ENCODE data around the gene LAYN. TPM values are rescaled to one million over a fixed set of nuclear protein-coding genes. Genes with fewer than 3 reads are reported as not detected.

LAYN gene
- total and polyA plus RNA-seq, 2 experiments from 2014 or later, result 118 to 121 TPM

DNA sequence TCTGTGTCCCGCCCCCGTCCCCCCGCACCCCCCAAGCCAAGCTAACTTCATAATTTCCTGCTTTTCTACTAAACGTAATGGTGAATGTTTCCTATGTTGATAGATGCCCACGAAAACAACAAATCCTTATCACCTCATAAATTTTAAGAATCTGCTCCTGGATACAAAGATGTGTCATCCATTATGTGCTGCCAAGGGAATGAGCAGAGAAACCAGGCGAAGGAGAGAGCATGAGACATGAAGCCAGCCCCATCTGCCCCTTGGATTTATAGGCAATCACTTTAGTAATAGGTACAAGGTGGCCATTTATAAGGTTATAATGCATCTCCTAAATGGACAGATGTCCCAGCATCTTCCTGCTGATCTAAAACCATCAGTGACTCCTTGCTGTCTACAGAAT lies 30.3 kb downstream of the LAYN start:
- in situ Hi-C loops (cut with MboI), result loop anchor here (10.0 kb wide), 1 partner anchor 64 kb away; no protein-coding TSS in a partner anchor
- DNase-seq, result peak; percentile 71

DNA sequence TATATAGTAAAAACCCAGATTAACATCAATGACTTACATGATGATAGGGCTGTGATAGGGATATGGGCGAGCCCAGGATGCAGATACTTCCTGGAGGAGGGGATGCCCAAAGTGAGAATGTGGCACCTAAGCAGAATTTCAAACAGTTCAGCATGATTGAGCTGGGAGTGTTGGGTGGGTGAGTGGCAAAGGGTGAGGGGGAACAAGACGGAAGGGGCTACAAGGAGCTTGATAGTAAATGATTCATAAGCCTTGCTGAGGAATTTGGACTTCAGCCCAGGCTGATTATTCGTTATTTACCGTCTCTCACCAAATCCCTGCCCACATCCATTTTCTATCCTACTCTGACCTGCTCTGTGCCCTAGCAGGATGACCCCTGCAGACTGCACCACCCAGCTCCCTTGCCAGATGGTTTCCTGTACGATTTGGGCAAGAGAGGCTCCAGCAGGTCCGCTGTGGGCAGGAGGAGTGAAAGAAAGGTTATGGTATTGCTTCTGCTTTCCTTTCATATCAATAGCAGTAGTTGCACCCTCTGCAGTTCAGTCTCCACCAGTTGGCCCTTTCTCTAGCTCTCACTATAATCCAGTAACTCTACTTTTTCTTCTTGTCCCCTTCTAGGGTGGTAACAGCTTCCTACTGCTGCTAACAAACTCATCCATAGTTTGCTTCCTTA lies 31.4 kb downstream of the LAYN start:
- Histone ChIP-seq H3F3A (ENCODE audit: insufficient read depth) (no peaks in the 10 kb centered on the region; the same call in 1 of the 2 replicates), H3K27ac (no peak overlapping the region), H4K20me1 (ENCODE audit: insufficient read depth) (no peaks in the 10 kb centered on the region), H2AFZ (no peak overlapping the region), H3K4me1 (ENCODE audit: insufficient read depth) (peaks cover 39% of the 10 kb centered on the region), H3K4me2 (ENCODE audit: unreplicated experiment) (no peak overlapping the region), H3K27me3 (replicated peaks; ENCODE audit: insufficient read depth) (no peaks in the 10 kb centered on the region), H3K9me3 (ENCODE audit: low read depth) (no peaks in the 10 kb centered on the region), H3K79me2 (ENCODE audit: insufficient read depth) (no peaks in the 10 kb centered on the region), H3K4me3 (no peak overlapping the region), H3K36me3 (ENCODE audit: low read depth) (no peaks in the 10 kb centered on the region), H3K9ac (no peak overlapping the region), H3K9me2 (ENCODE audit: insufficient read depth) (no peaks in the 10 kb centered on the region)
- WGBS, 2 experiments (ENCODE audit: low coverage in 1 of 2, low lambda C conversion rate in 2 of 2, missing lambda C conversion rate in 2 of 2), result 31 to 37% methylated on average over 5 to 6 of the region's 6 CpGs
- TF ChIP-seq EZH2phosphoT487 (IDR thresholded peaks at IDR 0.05; ENCODE audit: insufficient read depth, low read depth) (no peak), EZH2 (IDR thresholded peaks at IDR 0.05; ENCODE audit: insufficient read depth, poor library complexity, severe bottlenecking) (no peak)
- in situ Hi-C loops (cut with MboI), result loop anchor here (10.0 kb wide), 1 partner anchor 63 kb away; no protein-coding TSS in a partner anchor
- peak; percentile 57 for DNase-seq

More for the DNA sequence above, 30.3 kb downstream of the LAYN start:
- no peaks in the 10 kb centered on the region for H4K20me1 ChIP-seq (ENCODE audit: insufficient read depth)
- H2AFZ ChIP-seq, result peak overlapping the region; percentile 45; the same call in 1 of the 2 replicates
- H3K36me3 ChIP-seq (ENCODE audit: low read depth), result no peaks in the 10 kb centered on the region
- 11 to 12% methylated on average over 6 of the region's 6 CpGs for WGBS, 2 experiments (ENCODE audit: low coverage in 1 of 2, low lambda C conversion rate in 2 of 2, missing lambda C conversion rate in 2 of 2)
- H3F3A ChIP-seq (ENCODE audit: insufficient read depth), result no peaks in the 10 kb centered on the region; the same call in 1 of the 2 replicates
- no peaks in the 10 kb centered on the region for H3K79me2 ChIP-seq (ENCODE audit: insufficient read depth)
- H3K27me3 ChIP-seq (replicated peaks; ENCODE audit: insufficient read depth), result no peaks in the 10 kb centered on the region
- H3K4me3 ChIP-seq, result no peak overlapping the region
- H3K27ac ChIP-seq, result no peak overlapping the region
- H3K9me3 ChIP-seq (ENCODE audit: low read depth), result no peaks in the 10 kb centered on the region
- H3K4me1 ChIP-seq (ENCODE audit: insufficient read depth), result peaks cover 39% of the 10 kb centered on the region
- peak overlapping the region; percentile 7 for H3K4me2 ChIP-seq (ENCODE audit: unreplicated experiment)
- no peak overlapping the region for H3K9ac ChIP-seq
- TF ChIP-seq EZH2 (IDR thresholded peaks at IDR 0.05; ENCODE audit: insufficient read depth, poor library complexity, severe bottlenecking), result no peak
- no peak for TF ChIP-seq EZH2phosphoT487 (IDR thresholded peaks at IDR 0.05; ENCODE audit: insufficient read depth, low read depth)
- no peaks in the 10 kb centered on the region for H3K9me2 ChIP-seq (ENCODE audit: insufficient read depth)

GRCh38 chr11:111572581-111572980 lies 32.1 kb downstream of the LAYN start:
- no peaks in the 10 kb centered on the region for H3K79me2 ChIP-seq (ENCODE audit: insufficient read depth)
- no peak overlapping the region for H2AFZ ChIP-seq
- no peak for TF ChIP-seq EZH2 (IDR thresholded peaks at IDR 0.05; ENCODE audit: insufficient read depth, poor library complexity, severe bottlenecking)
- no peak for TF ChIP-seq EZH2phosphoT487 (IDR thresholded peaks at IDR 0.05; ENCODE audit: insufficient read depth, low read depth)
- peaks cover 39% of the 10 kb centered on the region for H3K4me1 ChIP-seq (ENCODE audit: insufficient read depth)
- H3K9me3 ChIP-seq (ENCODE audit: low read depth), result no peaks in the 10 kb centered on the region
- no peak overlapping the region for H3K4me3 ChIP-seq
- in situ Hi-C loops (cut with MboI), result loop anchor here (10.0 kb wide), 1 partner anchor 62 kb away; no protein-coding TSS in a partner anchor
- no peaks in the 10 kb centered on the region; the same call in 1 of the 2 replicates for H3F3A ChIP-seq (ENCODE audit: insufficient read depth)
- H3K9me2 ChIP-seq (ENCODE audit: insufficient read depth), result no peaks in the 10 kb centered on the region
- H3K9ac ChIP-seq, result no peak overlapping the region
- no peak overlapping the region for H3K4me2 ChIP-seq (ENCODE audit: unreplicated experiment)
- DNase-seq, result no peak
- H4K20me1 ChIP-seq (ENCODE audit: insufficient read depth), result no peaks in the 10 kb centered on the region
- H3K27ac ChIP-seq, result no peak overlapping the region
- WGBS, 2 experiments (ENCODE audit: low coverage in 1 of 2, low lambda C conversion rate in 2 of 2, missing lambda C conversion rate in 2 of 2), result 88 to 94% methylated on average over 3 of the region's 3 CpGs
- no peaks in the 10 kb centered on the region for H3K27me3 ChIP-seq (replicated peaks; ENCODE audit: insufficient read depth)
- no peaks in the 10 kb centered on the region for H3K36me3 ChIP-seq (ENCODE audit: low read depth)

DNA sequence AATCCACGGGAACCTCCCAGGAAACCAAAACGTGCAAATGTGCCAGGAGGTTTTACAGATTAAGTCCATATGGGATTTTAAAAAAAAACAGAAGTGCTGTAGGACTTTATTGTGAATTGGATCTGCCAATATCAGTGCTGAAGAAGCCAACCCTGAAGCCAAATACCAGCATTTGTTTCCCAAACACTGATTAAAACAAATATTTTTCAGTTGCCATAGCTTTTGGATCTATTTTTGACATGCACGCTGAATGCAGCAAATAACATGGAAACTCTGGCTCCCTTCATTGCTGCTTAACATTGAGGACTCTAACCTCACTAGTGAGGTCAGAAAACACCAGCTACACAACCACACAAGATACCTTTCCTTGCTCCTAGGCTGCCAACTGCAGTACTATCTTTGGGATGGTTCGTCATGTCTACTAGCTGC lies 33.3 kb downstream of the LAYN start:
- H2AFZ ChIP-seq, result peak overlapping the region; percentile 46
- no peaks in the 10 kb centered on the region for H4K20me1 ChIP-seq (ENCODE audit: insufficient read depth)
- peak overlapping the region; percentile 19 for H3K4me2 ChIP-seq (ENCODE audit: unreplicated experiment)
- TF ChIP-seq EZH2phosphoT487 (IDR thresholded peaks at IDR 0.05; ENCODE audit: insufficient read depth, low read depth) (no peak), EZH2 (IDR thresholded peaks at IDR 0.05; ENCODE audit: insufficient read depth, poor library complexity, severe bottlenecking) (no peak)
- no peaks in the 10 kb centered on the region for H3K9me2 ChIP-seq (ENCODE audit: insufficient read depth)
- peak; percentile 51 for DNase-seq
- no peaks in the 10 kb centered on the region for H3K36me3 ChIP-seq (ENCODE audit: low read depth)
- H3K9ac ChIP-seq, result peak overlapping the region; percentile 39; the same call in 1 of the 2 replicates
- H3K4me3 ChIP-seq, result peak overlapping the region; percentile 55
- peaks cover 39% of the 10 kb centered on the region for H3K4me1 ChIP-seq (ENCODE audit: insufficient read depth)
- no peaks in the 10 kb centered on the region for H3K79me2 ChIP-seq (ENCODE audit: insufficient read depth)
- H3K9me3 ChIP-seq (ENCODE audit: low read depth), result no peaks in the 10 kb centered on the region
- no peaks in the 10 kb centered on the region; the same call in 1 of the 2 replicates for H3F3A ChIP-seq (ENCODE audit: insufficient read depth)
- in situ Hi-C loops (cut with MboI), result loop anchor here (10.0 kb wide), 1 partner anchor 61 kb away; no protein-coding TSS in a partner anchor
- no peak overlapping the region for H3K27ac ChIP-seq
- H3K27me3 ChIP-seq (replicated peaks; ENCODE audit: insufficient read depth), result no peaks in the 10 kb centered on the region
- WGBS, 2 experiments (ENCODE audit: low coverage in 1 of 2, low lambda C conversion rate in 2 of 2, missing lambda C conversion rate in 2 of 2), result 28 to 34% methylated on average over 4 of the region's 4 CpGs
